Stimulated activated CD4-positive, alpha-beta T cell treated with anti-CD3 and anti-CD28 coated beads, Interleukin-12 subunit alpha, Interleukin-12 subunit beta, amount 100 ng/mL, for 48 hours (primary cell): ENCODE data around the gene MITF.

Experiments
- DNase-seq, 3 donors: peaks; one replicate each; pipeline ENCODE4 v3.0.0-alpha.2; 2020; ENCODE audit warnings: low read depth in 2 of 3, low spot score in 1 of 3

Gene MITF, protein sequence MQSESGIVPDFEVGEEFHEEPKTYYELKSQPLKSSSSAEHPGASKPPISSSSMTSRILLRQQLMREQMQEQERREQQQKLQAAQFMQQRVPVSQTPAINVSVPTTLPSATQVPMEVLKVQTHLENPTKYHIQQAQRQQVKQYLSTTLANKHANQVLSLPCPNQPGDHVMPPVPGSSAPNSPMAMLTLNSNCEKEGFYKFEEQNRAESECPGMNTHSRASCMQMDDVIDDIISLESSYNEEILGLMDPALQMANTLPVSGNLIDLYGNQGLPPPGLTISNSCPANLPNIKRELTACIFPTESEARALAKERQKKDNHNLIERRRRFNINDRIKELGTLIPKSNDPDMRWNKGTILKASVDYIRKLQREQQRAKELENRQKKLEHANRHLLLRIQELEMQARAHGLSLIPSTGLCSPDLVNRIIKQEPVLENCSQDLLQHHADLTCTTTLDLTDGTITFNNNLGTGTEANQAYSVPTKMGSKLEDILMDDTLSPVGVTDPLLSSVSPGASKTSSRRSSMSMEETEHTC

GRCh38 chr3:69739204-69740102 lies at the start of gene MITF:
Gene MITF, plus strand, starts transcription at chr3:69739464. Its CDS starts 134 bp downstream, at chr3:69739598.
- DNase-seq = peak; percentile 7 to 42 (median 22)

- no peak for DNase-seq
These were observed 47.4 kb upstream of the MITF start for GRCh38 chr3:69691860-69692259.

GRCh38 chr3:69692761-69693160 lies 46.5 kb upstream of the MITF start:
- DNase-seq = no peak

DNA sequence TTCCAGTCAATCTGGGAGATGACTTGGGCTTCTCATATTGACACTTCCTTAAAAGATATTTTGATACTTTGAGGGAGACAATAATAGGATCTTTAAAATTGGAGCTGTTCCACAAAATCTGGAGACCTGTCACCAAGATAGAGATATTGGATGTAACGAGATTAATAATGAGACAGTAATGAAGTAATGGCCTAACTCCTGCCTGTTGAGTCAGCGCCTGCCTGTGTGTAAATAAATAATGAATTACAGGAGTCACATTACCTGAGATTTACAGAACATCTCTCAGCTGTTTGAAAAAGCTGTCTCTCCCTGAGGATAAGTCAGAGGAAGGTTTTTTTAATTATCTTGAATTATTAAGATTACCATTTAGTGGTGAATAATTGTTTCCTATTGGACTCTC lies 43.8 kb upstream of the MITF start:
- DNase-seq = no peak

GRCh38 chr3:69695933-69696332 lies 43.3 kb upstream of the MITF start:
- no peak for DNase-seq

DNA sequence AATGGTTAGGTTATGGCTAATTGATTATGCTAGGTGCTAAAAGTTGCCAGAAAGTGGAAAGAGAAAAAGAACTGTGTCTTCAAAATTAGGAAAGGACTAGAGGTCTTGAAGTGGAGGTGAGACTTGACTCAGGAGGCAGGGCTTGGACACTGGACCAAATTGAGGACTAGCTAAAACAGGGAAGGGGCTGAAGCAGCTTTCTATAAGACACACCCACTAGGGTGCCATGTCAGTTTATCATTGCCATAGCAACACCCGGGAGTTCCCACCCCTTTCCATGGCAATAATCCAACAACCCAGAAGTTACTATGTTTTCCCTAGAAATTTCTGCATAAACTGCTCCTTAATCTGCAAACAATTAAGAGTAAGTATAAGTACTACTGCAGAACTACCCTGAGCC lies 42.9 kb upstream of the MITF start:
- DNase-seq = no peak

DNA sequence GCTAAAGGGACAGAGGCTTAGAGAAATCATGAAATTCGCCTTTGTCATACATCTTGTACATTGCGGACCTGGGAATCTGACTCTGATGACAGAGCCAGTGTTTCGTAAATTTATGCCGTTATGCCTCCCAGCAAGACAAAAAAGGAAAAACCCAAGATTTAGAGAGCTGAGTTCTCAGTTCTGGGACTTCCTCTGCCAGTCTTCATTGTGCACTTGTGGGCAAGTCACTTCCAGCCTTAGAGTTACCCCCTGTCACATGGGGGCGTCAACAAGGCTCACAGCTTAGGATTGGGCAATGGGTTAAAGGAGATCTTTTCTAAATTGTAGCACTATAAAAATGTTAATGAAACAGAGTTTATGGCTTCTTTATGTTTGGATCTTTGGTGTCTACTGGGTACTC lies 41.9 kb upstream of the MITF start:
- no peak for DNase-seq

DNA sequence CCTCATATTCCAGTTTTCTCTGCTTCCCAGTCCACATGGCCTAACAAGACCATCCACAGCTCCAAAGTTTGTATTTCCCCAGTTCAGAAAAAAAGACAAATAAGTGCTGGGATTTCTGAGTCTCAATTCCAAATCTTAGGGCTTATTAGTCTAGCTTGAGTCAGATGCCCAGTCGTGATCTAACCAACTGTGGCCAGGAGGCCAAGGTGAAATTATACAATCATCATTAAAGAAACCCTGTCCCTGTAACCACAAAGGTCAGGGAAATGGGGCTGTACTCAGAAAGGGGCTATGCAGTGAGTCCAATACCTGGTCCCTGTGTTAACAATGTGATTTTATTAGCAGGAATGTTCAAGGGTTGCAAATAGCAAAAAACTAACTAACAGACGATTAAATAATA lies 40.5 kb upstream of the MITF start:
- DNase-seq = no peak

DNA sequence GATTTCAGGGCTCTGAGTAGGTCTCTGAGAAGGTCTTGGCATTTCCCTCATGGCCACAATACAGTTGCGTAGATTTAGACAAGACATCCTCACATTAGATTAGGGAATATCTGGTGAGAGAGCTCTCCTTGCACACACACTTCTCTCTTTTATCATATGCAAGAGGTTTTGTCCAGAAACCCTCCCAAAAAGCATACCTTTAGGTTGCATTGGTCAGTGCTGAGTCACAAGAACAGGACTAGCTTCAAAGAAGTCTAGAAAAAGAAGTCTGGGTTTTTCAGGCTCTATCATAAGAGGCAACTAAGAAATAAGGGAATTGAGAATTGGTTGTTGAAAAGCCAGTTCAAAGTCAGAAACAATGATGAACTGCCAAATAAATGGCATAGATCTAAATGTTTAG lies 40.1 kb upstream of the MITF start:
- DNase-seq = no peak

DNA sequence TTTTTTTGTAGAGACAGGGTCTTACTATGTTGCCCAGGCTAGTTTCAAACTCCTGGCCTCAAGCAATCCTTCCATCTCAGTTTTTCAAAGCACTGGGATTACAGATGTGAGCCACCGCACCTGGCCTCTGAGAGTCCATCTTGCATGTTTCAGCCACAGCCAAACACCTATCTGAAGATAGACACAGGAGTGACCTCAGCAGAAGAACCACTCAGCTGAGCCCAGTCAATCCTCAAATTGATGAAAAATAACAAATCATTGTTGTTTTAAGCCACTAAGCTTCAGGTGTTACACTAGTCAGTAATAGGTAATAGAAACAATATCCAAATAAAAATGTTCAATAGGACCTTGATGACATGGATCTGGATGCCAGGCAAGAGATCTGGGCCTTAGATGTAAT lies 38.3 kb upstream of the MITF start:
- DNase-seq = no peak

DNA sequence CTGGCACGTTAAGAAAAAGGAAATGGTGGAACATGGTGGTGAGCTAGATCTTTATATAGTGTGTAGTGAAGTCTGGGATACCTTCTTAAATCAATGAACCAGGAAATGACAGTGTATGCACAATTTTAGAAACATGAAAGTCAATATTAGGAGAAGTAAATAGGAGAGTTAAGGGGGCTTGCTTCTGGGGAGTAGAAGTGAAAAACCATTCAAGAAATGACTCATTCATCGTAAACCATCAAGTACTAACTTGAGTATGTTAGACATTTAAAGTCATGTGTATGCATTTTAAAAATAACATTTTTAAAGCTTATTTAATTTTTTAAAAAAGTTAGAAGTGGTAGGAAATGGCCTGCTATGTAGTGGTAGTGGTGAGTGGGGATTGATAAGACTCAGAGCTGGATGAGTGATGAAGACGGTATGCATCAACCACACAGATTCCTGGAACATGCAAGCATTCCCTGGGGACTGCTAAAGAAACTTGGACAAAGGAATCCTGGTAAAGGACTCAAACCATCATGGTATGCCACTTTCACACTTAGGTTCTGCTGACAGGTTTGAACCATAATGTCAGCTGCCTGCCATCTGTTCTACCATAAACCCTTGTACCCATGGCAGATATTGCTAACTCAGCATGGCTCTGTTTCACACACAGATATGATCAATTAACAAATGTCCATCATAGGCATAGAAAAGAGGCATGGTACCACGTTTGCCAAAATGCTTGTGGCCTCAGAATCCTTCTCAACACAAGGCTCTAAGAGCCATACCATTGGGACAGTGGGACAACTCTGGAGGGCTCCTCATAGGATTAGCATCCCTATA lies 28.9 kb upstream of the MITF start:
- no peak for DNase-seq

- no peak for DNase-seq
These were observed 27.0 kb upstream of the MITF start for GRCh38 chr3:69712269-69712668.

DNA sequence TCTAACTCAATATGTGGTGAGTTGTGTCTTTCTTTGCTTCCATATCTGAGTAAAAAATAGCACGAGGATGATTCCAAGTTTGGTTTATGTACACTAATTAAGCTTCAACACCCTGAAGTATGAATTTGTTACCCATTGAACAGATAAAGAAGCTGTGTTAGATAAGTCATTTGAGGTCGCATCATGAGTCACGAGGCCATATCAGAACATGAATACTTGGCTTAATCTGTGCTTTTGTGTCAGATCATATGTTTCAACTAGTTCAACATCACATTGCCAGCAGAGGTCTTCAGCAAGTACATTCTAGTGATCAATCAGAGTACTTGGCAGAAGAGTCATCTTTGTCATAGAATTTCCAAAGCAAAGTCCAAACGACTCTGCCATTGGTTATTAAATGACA lies 26.3 kb upstream of the MITF start:
- DNase-seq = no peak

DNA sequence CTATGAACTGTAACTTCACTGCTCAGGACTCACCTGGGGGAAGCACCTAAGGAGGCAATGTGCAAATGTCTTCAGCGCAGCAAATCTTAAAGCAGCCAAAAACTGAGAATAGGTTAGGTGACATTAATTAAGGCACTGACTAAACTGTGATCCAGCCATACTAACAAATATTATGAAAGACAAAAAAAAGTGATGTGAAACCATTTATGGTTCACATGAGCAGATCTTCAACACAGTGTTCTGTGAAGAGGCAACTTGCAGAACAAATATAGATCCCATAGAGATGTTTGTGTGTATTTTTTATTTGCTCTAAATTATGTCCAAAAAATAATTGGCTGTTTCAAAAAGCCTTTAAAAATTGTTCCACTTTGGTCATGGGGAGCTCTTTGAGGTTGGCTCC lies 24.1 kb upstream of the MITF start:
- no peak for DNase-seq

DNA sequence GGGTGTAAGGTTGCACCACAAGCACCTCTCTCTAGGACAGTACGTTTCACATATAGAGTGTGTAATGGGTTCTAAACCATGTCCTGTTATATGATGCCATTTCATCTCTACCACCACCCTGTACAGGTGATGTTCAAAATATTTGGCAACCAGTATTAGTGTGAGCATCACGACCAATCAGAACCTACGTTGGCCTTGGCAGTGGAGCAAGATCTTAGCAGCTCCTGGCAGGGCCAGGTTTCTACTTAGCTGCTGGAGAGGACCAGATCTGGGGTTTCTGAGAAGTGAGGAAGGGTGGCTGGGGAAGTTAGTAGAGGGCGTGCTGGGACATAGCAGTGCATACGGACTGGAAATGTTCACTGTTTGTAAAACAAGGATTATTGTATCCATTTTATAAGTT lies 23.1 kb upstream of the MITF start:
- no peak for DNase-seq

- no peak for DNase-seq
These were observed 20.2 kb upstream of the MITF start for GRCh38 chr3:69718866-69719586.

DNA sequence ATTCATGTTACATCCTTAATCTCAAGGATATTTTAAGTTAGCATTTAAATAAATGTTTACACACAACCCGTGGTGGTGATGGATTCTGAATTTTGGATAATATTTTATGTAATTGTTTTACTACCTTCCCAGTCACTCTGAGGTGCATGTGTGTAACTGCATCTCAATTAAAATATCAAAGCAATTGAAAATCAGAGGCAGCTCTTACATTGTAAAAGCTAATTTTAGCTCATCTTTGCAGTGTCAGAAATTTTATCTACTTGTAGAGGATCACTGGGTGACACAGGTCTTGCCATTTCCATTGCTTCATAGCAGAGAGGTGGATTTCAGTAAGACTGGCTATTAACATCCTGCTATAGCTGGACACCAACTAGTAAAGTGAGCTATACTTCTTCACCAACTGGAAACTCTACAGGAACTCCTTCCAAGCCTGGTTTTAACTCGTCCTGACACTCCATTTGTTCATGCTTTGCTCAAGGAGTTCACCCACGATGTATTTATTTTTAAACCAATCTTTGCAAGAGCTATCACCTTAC lies 19.6 kb upstream of the MITF start:
- no peak for DNase-seq

DNA sequence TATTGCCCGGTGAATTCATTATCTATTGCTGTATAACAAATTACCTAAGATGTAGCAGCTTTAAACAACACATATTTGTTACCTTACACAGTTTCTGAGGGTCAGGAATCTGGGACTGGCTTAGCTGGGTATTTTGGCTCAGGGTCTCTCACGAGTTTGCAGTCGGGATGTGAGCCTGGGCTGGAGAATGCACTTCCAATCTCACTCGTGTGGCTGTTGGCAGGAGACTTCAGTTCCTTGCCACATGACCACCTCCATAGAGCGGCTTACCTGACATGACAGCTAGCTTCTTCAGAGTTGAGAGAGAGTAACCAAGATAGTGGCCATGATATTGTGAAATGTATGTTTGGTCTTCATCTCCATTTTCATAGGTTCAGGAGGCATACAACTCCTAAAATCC lies 18.4 kb upstream of the MITF start:
- no peak for DNase-seq

GRCh38 chr3:69723389-69723788 lies 15.9 kb upstream of the MITF start:
- DNase-seq = no peak

- DNase-seq = no peak
These were observed 14.4 kb upstream of the MITF start for GRCh38 chr3:69724722-69725435.
